GM12878 (cell line): Measurements from ENCODE around the gene FNDC11.

Source experiments
- EP300 ChIP-seq, 2 experiments: fragments of 150-350 bp in 1 of 2; IDR thresholded peaks; 2 replicates each; pipeline ENCODE4 v1.6.1; 2011 to 2012; ENCODE audit warnings: low read depth in 2 of 2, low read length in 2 of 2, borderline replicate concordance in 1 of 2, improper control_type of control experiment in 1 of 2, inconsistent platforms in 1 of 2; ENCODE audit not compliant: control insufficient read depth in 1 of 2
- USF2 ChIP-seq: IDR thresholded peaks from 2 replicates; pipeline ENCODE4 v1.6.1; 2011; ENCODE audit warnings: low read depth, low read length, improper control_type of control experiment, borderline replicate concordance

- no peak for TF ChIP-seq USF2
- TF ChIP-seq EP300 (IDR thresholded peaks at IDR 0.05; ENCODE audit: borderline replicate concordance in 1 of 2, control insufficient read depth in 1 of 2, low read depth in 2 of 2, low read length in 2 of 2): no peak
Observed at GRCh38 chr20:63541371-63541770, 12.6 kb upstream of the FNDC11 start.
